ENCODE results near the gene RTL5.
"Not testable (repeated sequence)": the region's sequence is repeated elsewhere in the genome, so short reads cannot be mapped to it uniquely, and the experiment has no call there.

The RTL5 gene

GRCh38 chrX:72131317-72132294 lies at the start of gene RTL5:
Gene RTL5, minus strand, starts transcription at chrX:72131915.
- DNase-seq (ENCODE audit: low read depth, low spot score): peak; percentile 93

- DNase-seq (ENCODE audit: low read depth, low spot score): no peak
These were observed 48.8 kb upstream of the RTL5 start for GRCh38 chrX:72180539-72180938.

- DNase-seq (ENCODE audit: low read depth, low spot score): no peak
These were observed 45.3 kb upstream of the RTL5 start for GRCh38 chrX:72176981-72177380.

GRCh38 chrX:72176289-72176688 lies 44.6 kb upstream of the RTL5 start:
- DNase-seq (ENCODE audit: low read depth, low spot score): not testable (repeated sequence)

GRCh38 chrX:72169008-72169728 lies 37.5 kb upstream of the RTL5 start:
- DNase-seq (ENCODE audit: low read depth, low spot score): no peak

- no peak for DNase-seq (ENCODE audit: low read depth, low spot score)
These were observed 33.8 kb upstream of the RTL5 start for GRCh38 chrX:72165551-72165950.

- DNase-seq (ENCODE audit: low read depth, low spot score): no peak
These were observed 28.1 kb upstream of the RTL5 start for GRCh38 chrX:72159769-72160168.

GRCh38 chrX:72158773-72159172 lies 27.1 kb upstream of the RTL5 start:
- DNase-seq (ENCODE audit: low read depth, low spot score): no peak

GRCh38 chrX:72146527-72146926 lies 14.8 kb upstream of the RTL5 start:
- no peak for DNase-seq (ENCODE audit: low read depth, low spot score)

GRCh38 chrX:72145181-72145580 lies 13.5 kb upstream of the RTL5 start:
- DNase-seq (ENCODE audit: low read depth, low spot score): no peak

GRCh38 chrX:72143609-72143907 lies 11.8 kb upstream of the RTL5 start:
- no peak for DNase-seq (ENCODE audit: low read depth, low spot score)

GRCh38 chrX:72142794-72143608 lies 11.3 kb upstream of the RTL5 start:
- no peak for DNase-seq (ENCODE audit: low read depth, low spot score)

- DNase-seq (ENCODE audit: low read depth, low spot score): peak; percentile 21
These were observed 10.5 kb upstream of the RTL5 start for GRCh38 chrX:72142094-72142793.

GRCh38 chrX:72141372-72142004 lies 9.8 kb upstream of the RTL5 start:
- DNase-seq (ENCODE audit: low read depth, low spot score): no peak

GRCh38 chrX:72139538-72139937 lies 7.8 kb upstream of the RTL5 start:
- DNase-seq (ENCODE audit: low read depth, low spot score): no peak

- DNase-seq (ENCODE audit: low read depth, low spot score): no peak
These were observed 6.3 kb upstream of the RTL5 start for GRCh38 chrX:72137846-72138495.

GRCh38 chrX:72133851-72134546 lies 2.3 kb upstream of the RTL5 start:
- no peak for DNase-seq (ENCODE audit: low read depth, low spot score)

- no peak for DNase-seq (ENCODE audit: low read depth, low spot score)
These were observed 741 bp upstream of the RTL5 start for GRCh38 chrX:72132456-72132855.

- DNase-seq (ENCODE audit: low read depth, low spot score): no peak
These were observed 909 bp downstream of the RTL5 start for GRCh38 chrX:72130762-72131250.

All from astrocyte of the hippocampus (primary cell).